OCI-LY1 (cell line): ENCODE data around the gene RABEP1.

Experiments used
- CTCF ChIP-seq: fragments of 200-600 bp; sonication (generic), shearing (Covaris generic); IDR thresholded peaks from 2 replicates; pipeline ENCODE4 v1.5.1; 2017; ENCODE audit warnings: mild to moderate bottlenecking, antibody characterized with exemption, low read length, moderate library complexity, mixed read lengths
- EZH2 ChIP-seq: fragments of 200-600 bp; sonication (generic), shearing (Covaris generic); IDR thresholded peaks from 2 replicates; pipeline ENCODE4 v1.8.0; 2017; ENCODE audit warnings: borderline replicate concordance, mixed run types, mild to moderate bottlenecking, antibody characterized with exemption, low read length, moderate library complexity, mixed read lengths

GRCh38 chr17:5434984-5435383 lies 152.9 kb downstream of the RABEP1 start:
- no peak for TF ChIP-seq CTCF
- no peak for TF ChIP-seq EZH2
